Gastrocnemius medialis (tissue), 4 donors: ENCODE results near the gene FGF23. TPM values are rescaled to one million over a fixed set of nuclear protein-coding genes. Genes with fewer than 3 reads are reported as not detected.
"Not testable (repeated sequence)": the region's sequence is repeated elsewhere in the genome, so short reads cannot be mapped to it uniquely, and the experiment has no call there.

Experiments used
- ATAC-seq, 2 donors: fragments of 150-250 bp; one replicate each; pipeline ENCODE4 v1.9.1; 2016
- DNase-seq, 2 donors: peaks; one replicate each; pipeline ENCODE4 v3.0.0-alpha.2; 2019
- H3K27ac ChIP-seq, 4 donors: fragments of 200-600 bp; sonication (generic); 1 replicate in 1 of 4; 2 replicates in 3 of 4; pipeline ENCODE4 v1.5.1; 2016 to 2018; ENCODE audit warnings: mild to moderate bottlenecking in 2 of 4, moderate library complexity in 1 of 4
- H3K27me3 ChIP-seq, 3 donors: fragments of 200-600 bp; sonication (generic) in 2 of 3; 1 replicate in 1 of 3; 2 replicates in 2 of 3; pipeline versions ENCODE4 v1.5.1 to v1.6.0; 2016 to 2019; ENCODE audit warnings: mild to moderate bottlenecking in 1 of 3, moderate library complexity in 1 of 3
- H3K36me3 ChIP-seq, 2 donors: fragments of 200-600 bp; sonication (generic) in 1 of 2; one replicate each; pipeline ENCODE4 v1.5.1; 2017 to 2018
- H3K4me1 ChIP-seq, 2 donors: fragments of 200-600 bp; sonication (generic) in 1 of 2; one replicate each; pipeline ENCODE4 v1.5.1; 2016 to 2017; ENCODE audit warnings: mild to moderate bottlenecking in 2 of 2
- H3K4me3 ChIP-seq, 4 donors: fragments of 200-600 bp; sonication (generic) in 3 of 4; 1 replicate in 1 of 4; 2 replicates in 3 of 4; pipeline ENCODE4 v1.5.1; 2016 to 2019; ENCODE audit warnings: mild to moderate bottlenecking in 2 of 4
- H3K9me3 ChIP-seq, 3 donors: fragments of 200-600 bp; sonication (generic) in 2 of 3; 1 replicate in 1 of 3; 2 replicates in 2 of 3; pipeline ENCODE4 v1.5.1; 2016 to 2019
- POLR2A ChIP-seq, 2 donors: fragments of 450-650 bp; IDR thresholded peaks; one replicate each; pipeline ENCODE4 v1.6.1; 2017; ENCODE audit warnings: antibody characterized with exemption in 2 of 2, mild to moderate bottlenecking in 2 of 2, moderate library complexity in 2 of 2
- in situ Hi-C, 4 donors: fragments of 200-750 bp; cut with MboI; loops; one replicate each; pipeline versions ENCODE4 v1.15.0 to v1.8.0; 2017; ENCODE audit warnings: low sequenced_read_pairs in 4 of 4
- intact Hi-C: fragments of 100-400 bp; cut with DNase I; formaldehyde crosslinking; loops from one replicate; pipeline ENCODE4 v1.15.1; 2023; ENCODE audit warnings: low total_unique reads
- total RNA-seq, 4 donors: library from RNA; depleted of rRNA; stranded (reverse); fragments of >200 nt; gene quantifications; one replicate each; pipeline versions ENCODE4 v1.1.0 to v1.2.3, GENCODE V29; 2016
- TF ChIP-seq, protein P1 (sequence below), 5 experiments: fragments of 450-650 bp in 3 of 5; fragments of 200-600 bp in 2 of 5; sonication (generic) in 2 of 5; IDR thresholded peaks in 4 of 5; conservative IDR thresholded peaks in 1 of 5; 1 replicate in 4 of 5; 2 replicates in 1 of 5; pipeline ENCODE4 v1.5.1; 2016 to 2019; ENCODE audit warnings: antibody characterized with exemption in 5 of 5, mild to moderate bottlenecking in 3 of 5, moderate library complexity in 3 of 5

Gene FGF23
- total RNA-seq, 4 donors from 2014 or later = not detected

DNA sequence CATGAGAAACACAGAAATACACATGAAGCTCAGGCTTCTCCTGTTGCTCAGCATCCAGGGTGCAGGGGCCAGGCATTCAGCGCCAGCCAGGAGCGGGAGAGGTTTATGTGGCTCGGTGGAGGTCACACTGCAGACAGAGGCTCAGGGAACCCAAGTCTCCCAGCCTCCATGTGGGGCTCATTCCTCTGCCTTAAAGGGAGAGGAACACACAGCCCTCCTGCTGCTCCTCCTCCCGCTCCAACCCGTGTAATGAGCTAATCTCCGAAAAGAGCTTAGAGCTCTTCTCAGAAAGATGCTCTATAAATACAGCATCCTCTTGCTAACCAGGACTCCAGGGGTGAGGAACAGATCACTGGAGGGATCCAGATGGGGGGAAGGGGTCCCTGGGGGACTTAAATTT, 37.9 kb upstream of the FGF23 start:
- ATAC-seq = no peak
- intact Hi-C loops = no loop called here
- no peak overlapping the region for H3K4me3 ChIP-seq

DNA sequence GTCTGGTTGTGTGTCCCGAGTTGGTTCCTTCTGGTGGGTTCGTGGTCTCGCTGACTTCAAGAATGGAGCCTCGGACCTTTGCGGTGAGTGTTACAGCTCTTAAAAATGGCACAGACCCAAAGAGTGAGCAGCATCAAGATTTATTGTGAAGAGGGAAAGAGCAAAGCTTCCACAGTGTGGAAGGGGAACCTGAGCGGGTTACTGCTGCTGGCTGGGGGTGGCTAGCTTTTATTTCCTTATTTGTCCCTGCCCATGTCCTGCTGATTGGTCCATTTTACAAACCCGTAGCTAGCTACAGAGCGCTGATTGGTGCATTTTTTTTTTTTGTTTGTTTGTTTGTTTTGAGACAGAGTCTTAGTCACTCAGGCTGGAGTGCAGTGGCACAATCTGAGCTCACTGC, 36.8 kb upstream of the FGF23 start:
- in situ Hi-C loops = loop anchor here in 1 of 4 donors (10.0 kb wide), 1 partner anchor 109 kb away; no protein-coding TSS in a partner anchor
- H3K4me3 ChIP-seq = no peak overlapping the region
- H3K36me3 ChIP-seq = no peaks in the 10 kb centered on the region
- H3K4me1 ChIP-seq = peaks cover 0 to 8% of the 10 kb centered on the region in 2 donors
- no peak for DNase-seq
- intact Hi-C loops = no loop called here
- no peak for ATAC-seq
- H3K9me3 ChIP-seq = no peaks in the 10 kb centered on the region
- TF ChIP-seq POLR2A (IDR thresholded peaks at IDR 0.05) = no peak
- TF ChIP-seq, protein P1, sequence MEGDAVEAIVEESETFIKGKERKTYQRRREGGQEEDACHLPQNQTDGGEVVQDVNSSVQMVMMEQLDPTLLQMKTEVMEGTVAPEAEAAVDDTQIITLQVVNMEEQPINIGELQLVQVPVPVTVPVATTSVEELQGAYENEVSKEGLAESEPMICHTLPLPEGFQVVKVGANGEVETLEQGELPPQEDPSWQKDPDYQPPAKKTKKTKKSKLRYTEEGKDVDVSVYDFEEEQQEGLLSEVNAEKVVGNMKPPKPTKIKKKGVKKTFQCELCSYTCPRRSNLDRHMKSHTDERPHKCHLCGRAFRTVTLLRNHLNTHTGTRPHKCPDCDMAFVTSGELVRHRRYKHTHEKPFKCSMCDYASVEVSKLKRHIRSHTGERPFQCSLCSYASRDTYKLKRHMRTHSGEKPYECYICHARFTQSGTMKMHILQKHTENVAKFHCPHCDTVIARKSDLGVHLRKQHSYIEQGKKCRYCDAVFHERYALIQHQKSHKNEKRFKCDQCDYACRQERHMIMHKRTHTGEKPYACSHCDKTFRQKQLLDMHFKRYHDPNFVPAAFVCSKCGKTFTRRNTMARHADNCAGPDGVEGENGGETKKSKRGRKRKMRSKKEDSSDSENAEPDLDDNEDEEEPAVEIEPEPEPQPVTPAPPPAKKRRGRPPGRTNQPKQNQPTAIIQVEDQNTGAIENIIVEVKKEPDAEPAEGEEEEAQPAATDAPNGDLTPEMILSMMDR (IDR thresholded peaks at IDR 0.05 in 4 of 5, conservative IDR thresholded peaks at IDR 0.05 in 1 of 5) = no peak
- no peak overlapping the region for H3K27ac ChIP-seq
- peaks cover 18 to 20% (median 19%) of the 10 kb centered on the region in 3 donors for H3K27me3 ChIP-seq

More for the DNA sequence above, 37.9 kb upstream of the FGF23 start:
- in situ Hi-C loops = loop anchor here in 1 of 4 donors (10.0 kb wide), 1 partner anchor 107 kb away; no protein-coding TSS in a partner anchor
- Histone ChIP-seq H3K9me3 (no peaks in the 10 kb centered on the region), H3K36me3 (no peaks in the 10 kb centered on the region), H3K27ac (no peak overlapping the region), H3K27me3 (peaks cover 18 to 20% (median 19%) of the 10 kb centered on the region in 3 donors), H3K4me1 (peaks cover 0 to 8% of the 10 kb centered on the region in 2 donors)
- TF ChIP-seq POLR2A (IDR thresholded peaks at IDR 0.05) = no peak
- TF ChIP-seq, protein P1 (IDR thresholded peaks at IDR 0.05 in 4 of 5, conservative IDR thresholded peaks at IDR 0.05 in 1 of 5) = no peak
- DNase-seq = no peak

DNA sequence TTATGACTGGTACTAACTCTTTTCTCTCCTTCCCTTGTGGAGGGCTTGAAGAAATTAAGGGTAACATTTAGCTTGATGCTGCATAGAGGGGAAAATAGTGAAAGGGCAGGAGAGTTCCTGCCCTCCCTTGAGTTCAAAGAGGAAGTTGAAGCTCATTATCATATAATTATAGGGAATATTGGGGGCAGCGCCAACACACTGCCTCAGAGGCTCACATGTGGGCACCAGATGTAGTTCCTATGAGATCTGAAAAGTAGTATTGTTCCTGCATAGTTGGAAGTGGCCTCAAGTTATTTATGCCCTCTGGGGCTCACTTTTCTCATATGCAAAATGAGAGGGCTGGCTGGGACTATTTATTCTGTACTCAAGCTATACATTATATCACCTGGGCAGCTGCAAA, 33.0 kb upstream of the FGF23 start:
- TF ChIP-seq, protein P1 (IDR thresholded peaks at IDR 0.05 in 4 of 5, conservative IDR thresholded peaks at IDR 0.05 in 1 of 5) = no peak
- no peak for TF ChIP-seq POLR2A (IDR thresholded peaks at IDR 0.05)
- H3K27ac ChIP-seq = no peak overlapping the region
- ATAC-seq (no peak), DNase-seq (no peak)
- H3K9me3 ChIP-seq = no peaks in the 10 kb centered on the region
- in situ Hi-C loops (loop anchor here in 1 of 4 donors (10.0 kb wide), 1 partner anchor 112 kb away; no protein-coding TSS in a partner anchor), intact Hi-C loops (no loop called here)
- peaks cover 6 to 17% (median 9%) of the 10 kb centered on the region in 3 donors for H3K27me3 ChIP-seq
- peaks cover 0 to 8% of the 10 kb centered on the region in 2 donors for H3K4me1 ChIP-seq
- H3K4me3 ChIP-seq = no peak overlapping the region
- no peaks in the 10 kb centered on the region for H3K36me3 ChIP-seq

DNA sequence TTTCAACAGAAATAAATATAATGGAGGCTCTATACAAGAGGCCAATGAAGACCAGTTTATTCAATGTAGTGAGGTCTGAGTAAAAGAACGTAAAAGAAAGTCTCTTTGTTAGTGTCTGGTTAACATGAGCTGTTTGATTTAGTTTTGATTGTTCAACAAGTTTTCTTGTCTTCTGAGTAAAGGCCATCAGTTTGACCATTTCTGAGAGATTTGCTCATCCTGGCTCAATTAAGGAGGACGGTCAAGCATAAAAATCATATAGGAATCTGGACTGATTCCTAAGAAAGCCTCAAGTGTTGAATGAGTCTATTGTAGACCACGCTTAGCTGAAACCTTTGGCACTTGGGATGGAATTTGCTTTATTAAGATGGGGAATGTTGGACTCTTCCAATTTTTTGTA, 32.5 kb upstream of the FGF23 start:
- TF ChIP-seq, protein P1 (IDR thresholded peaks at IDR 0.05 in 4 of 5, conservative IDR thresholded peaks at IDR 0.05 in 1 of 5) = no peak
- TF ChIP-seq POLR2A (IDR thresholded peaks at IDR 0.05) = no peak
- H3K27ac ChIP-seq = no peak overlapping the region
- peaks cover 0 to 8% of the 10 kb centered on the region in 2 donors for H3K4me1 ChIP-seq
- in situ Hi-C loops (loop anchor here in 1 of 4 donors (10.0 kb wide), 1 partner anchor 113 kb away; no protein-coding TSS in a partner anchor), intact Hi-C loops (no loop called here)
- no peak for DNase-seq
- H3K36me3 ChIP-seq = no peaks in the 10 kb centered on the region
- peaks cover 4 to 13% (median 5%) of the 10 kb centered on the region in 3 donors for H3K27me3 ChIP-seq
- ATAC-seq = no peak
- H3K9me3 ChIP-seq = no peaks in the 10 kb centered on the region
- no peak overlapping the region for H3K4me3 ChIP-seq

DNA sequence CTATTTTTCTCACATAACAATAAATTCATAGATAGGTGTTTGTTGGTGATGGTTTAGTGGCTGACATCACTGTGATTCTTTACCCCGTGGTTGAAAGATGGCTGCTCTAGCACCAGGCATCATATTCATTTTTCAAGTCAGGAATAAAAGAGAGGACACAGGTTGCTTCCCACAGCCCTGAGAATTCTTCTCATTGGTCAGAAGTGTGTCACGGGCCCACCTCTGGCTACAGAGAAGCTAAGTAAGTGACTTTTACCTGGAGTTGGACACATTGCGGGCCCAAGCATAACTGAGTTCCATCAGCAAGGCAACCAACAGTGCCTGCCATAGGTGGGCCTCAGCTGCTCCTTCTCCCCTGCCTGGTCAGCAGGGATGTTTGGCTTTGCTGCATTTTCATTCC, 27.6 kb upstream of the FGF23 start:
- Histone ChIP-seq H3K9me3 (no peaks in the 10 kb centered on the region), H3K4me1 (no peaks in the 10 kb centered on the region), H3K27me3 (no peaks in the 10 kb centered on the region), H3K36me3 (no peaks in the 10 kb centered on the region), H3K27ac (no peak overlapping the region), H3K4me3 (no peak overlapping the region)
- intact Hi-C loops = no loop called here
- TF ChIP-seq POLR2A (IDR thresholded peaks at IDR 0.05) = no peak
- TF ChIP-seq, protein P1 (IDR thresholded peaks at IDR 0.05 in 4 of 5, conservative IDR thresholded peaks at IDR 0.05 in 1 of 5) = no peak
- in situ Hi-C loops = no loop called here
- ATAC-seq (no peak), DNase-seq (no peak)

DNA sequence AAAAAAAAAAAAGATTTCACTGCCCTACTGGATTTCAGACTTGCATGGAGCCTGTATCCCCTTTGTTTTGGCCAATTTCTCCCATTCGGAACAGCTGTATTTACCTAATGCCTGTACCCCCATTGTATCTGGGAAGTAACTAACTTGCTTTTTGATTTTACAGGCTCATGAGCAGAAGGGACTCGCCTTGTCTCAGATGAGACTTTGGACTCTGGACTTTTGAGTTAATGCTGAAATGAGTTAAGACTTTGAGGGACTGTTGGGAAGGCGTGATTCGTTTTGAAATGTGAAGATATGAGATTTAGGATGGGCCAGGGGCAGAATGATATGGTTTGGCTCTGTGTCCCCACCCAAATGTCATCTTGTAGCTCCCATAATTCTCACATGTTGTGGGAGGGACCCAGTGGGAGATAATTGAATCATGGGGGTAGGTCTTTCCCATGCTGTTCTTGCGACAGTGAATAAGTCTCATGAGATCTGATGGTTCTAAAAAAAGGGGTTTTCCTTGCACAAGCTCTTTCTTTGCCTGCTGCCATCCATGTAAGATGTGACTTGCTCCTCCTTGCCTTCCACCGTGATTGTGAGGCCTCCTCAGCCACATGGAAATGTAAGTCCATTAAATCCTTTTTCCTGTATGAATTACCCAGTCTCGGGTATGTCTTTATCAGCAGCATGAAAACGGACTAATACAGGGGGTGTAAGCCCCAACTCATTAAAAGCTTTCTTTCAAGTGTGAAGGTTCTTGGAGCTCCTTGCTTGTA, 25.5 kb upstream of the FGF23 start:
- in situ Hi-C loops, ATAC-seq, intact Hi-C loops: not testable (repeated sequence)

More for the DNA sequence above, 25.5 kb upstream of the FGF23 start:
- not testable (repeated sequence) for H3K4me3 ChIP-seq, H3K27me3 ChIP-seq, H3K27ac ChIP-seq, H3K4me1 ChIP-seq, DNase-seq, H3K9me3 ChIP-seq, H3K36me3 ChIP-seq
